ENCODE measurements around the gene TLX3. TPM values are rescaled to one million over a fixed set of nuclear protein-coding genes. Genes with fewer than 3 reads are reported as not detected.
"Not testable (repeated sequence)": the region's sequence is repeated elsewhere in the genome, so short reads cannot be mapped to it uniquely, and the experiment has no call there.

The TLX3 gene
- total RNA-seq, 4 donors from 2014 or later, result not detected

DNA sequence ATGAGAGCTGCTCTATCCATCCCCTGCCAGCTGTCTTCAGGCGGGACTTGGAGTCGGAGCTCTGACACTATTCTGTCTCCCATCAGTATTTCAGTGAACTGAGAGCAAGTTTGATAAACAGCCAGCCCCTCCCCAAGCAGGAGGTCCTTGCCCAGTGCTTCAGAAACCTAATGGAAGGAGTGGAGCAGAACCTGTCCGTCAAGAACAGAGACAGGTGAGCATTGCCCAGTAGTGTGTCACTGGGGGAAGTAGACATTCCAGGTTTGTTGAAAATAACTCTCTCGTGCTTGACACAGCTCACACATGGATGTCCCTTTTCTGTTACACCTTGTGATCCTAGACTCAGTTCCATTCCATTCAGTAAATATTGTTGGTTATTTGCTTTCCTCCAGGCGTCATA, 13.2 kb upstream of the TLX3 start:
- WGBS, 2 donors, result 81 to 83% methylated on average over 5 of the region's 5 CpGs
- TF ChIP-seq, protein P1, sequence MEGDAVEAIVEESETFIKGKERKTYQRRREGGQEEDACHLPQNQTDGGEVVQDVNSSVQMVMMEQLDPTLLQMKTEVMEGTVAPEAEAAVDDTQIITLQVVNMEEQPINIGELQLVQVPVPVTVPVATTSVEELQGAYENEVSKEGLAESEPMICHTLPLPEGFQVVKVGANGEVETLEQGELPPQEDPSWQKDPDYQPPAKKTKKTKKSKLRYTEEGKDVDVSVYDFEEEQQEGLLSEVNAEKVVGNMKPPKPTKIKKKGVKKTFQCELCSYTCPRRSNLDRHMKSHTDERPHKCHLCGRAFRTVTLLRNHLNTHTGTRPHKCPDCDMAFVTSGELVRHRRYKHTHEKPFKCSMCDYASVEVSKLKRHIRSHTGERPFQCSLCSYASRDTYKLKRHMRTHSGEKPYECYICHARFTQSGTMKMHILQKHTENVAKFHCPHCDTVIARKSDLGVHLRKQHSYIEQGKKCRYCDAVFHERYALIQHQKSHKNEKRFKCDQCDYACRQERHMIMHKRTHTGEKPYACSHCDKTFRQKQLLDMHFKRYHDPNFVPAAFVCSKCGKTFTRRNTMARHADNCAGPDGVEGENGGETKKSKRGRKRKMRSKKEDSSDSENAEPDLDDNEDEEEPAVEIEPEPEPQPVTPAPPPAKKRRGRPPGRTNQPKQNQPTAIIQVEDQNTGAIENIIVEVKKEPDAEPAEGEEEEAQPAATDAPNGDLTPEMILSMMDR (IDR thresholded peaks at IDR 0.05), result no peak
- TF ChIP-seq POLR2A (IDR thresholded peaks at IDR 0.05), result no peak
- H3K4me3 ChIP-seq (ENCODE audit: low read depth, poor library complexity, severe bottlenecking), result no peak overlapping the region
- intact Hi-C loops (cut with DNase I; ENCODE audit: low total_unique reads), result no loop called here
- DNase-seq (ENCODE audit: low spot score in 2 of 2), result no peak

GRCh38 chr5:171297941-171298340, 11.1 kb upstream of the TLX3 start:
- intact Hi-C loops (cut with DNase I; ENCODE audit: low total_unique reads); H3K4me3 ChIP-seq (ENCODE audit: low read depth, poor library complexity, severe bottlenecking); DNase-seq (ENCODE audit: low spot score in 2 of 2): not testable (repeated sequence)
- 88 to 97% methylated on average over 6 of the region's 6 CpGs for whole genome bisulfite sequencing, 2 donors

DNA sequence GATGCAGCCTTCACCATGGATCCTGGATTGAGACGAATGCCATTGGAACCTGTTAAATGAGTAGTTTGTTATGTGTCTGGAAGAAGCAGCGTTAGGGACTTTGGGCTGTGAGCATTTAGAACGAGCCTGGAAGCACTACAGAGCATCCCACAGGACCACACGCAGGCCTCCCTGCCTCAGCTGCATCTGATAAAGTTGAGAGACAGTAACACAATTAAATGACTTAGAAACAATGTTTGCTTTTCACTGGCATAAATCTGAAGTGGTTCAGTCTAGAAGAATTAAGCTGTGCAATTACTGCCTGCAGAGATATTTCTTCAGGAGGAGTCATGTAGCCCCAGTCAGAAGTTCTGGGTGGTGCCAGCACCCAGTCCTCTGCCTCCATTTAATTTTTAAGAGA, 9.8 kb upstream of the TLX3 start:
- TF ChIP-seq, protein P1 (IDR thresholded peaks at IDR 0.05), result no peak
- no peak for TF ChIP-seq POLR2A (IDR thresholded peaks at IDR 0.05)
- no peak for DNase-seq (ENCODE audit: low spot score in 2 of 2)
- H3K4me3 ChIP-seq (ENCODE audit: low read depth, poor library complexity, severe bottlenecking), result no peak overlapping the region
- intact Hi-C loops (cut with DNase I; ENCODE audit: low total_unique reads), result no loop called here
- 80 to 86% methylated on average over 4 of the region's 4 CpGs for WGBS, 2 donors

DNA sequence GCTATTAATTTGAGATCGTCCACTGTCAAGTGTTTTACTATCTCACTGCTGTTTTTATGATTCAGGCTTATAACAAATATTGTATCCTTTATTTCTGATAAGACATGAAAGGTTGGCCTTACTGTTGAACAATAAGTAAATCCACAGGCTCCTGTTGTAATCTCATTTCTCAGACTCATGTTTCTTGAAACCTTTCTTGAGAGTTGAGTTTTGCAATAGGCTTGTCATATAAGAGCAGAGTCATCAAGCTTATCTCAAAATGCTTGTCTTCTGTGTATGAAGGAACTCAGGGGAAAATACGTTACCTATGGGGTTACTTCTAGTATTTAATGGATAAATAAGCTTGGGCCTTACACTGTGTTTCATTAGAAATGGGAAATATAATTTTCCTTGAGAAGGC, 9.2 kb upstream of the TLX3 start:
- intact Hi-C loops (cut with DNase I; ENCODE audit: low total_unique reads), result no loop called here
- DNase-seq (ENCODE audit: low spot score in 2 of 2), result no peak
- 90 to 93% methylated on average over 2 of the region's 2 CpGs for WGBS, 2 donors
- TF ChIP-seq POLR2A (IDR thresholded peaks at IDR 0.05), result no peak
- TF ChIP-seq, protein P1 (IDR thresholded peaks at IDR 0.05), result no peak
- H3K4me3 ChIP-seq (ENCODE audit: low read depth, poor library complexity, severe bottlenecking), result no peak overlapping the region

DNA sequence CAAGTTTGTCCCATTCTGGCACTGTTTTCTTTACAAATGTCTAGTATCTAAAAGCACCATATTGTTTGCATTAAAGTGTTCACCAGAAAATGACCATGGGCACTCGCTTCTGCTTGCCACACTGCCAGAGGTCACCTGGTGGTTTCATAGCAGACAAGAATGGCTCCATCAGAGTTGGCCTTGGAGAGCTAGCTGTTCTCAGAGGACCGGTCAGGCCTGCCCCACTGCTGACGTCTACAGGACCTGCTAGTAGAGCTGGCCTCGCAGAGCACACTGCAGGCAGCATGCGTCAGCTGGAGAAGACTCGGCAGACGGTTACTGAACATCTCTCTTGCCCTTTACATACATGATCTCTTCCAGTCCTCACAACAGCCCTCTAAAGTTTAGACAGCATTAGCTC, 8.7 kb upstream of the TLX3 start:
- intact Hi-C loops (cut with DNase I; ENCODE audit: low total_unique reads), result no loop called here
- peak in 1 of 2 donors; percentile 29 for DNase-seq (ENCODE audit: low spot score in 2 of 2)
- TF ChIP-seq POLR2A (IDR thresholded peaks at IDR 0.05), result no peak
- TF ChIP-seq, protein P1 (IDR thresholded peaks at IDR 0.05), result no peak
- WGBS, 2 donors, result 91 to 92% methylated on average over 7 of the region's 7 CpGs
- no peak overlapping the region for H3K4me3 ChIP-seq (ENCODE audit: low read depth, poor library complexity, severe bottlenecking)

- peak in 1 of 2 donors; percentile 50 for DNase-seq (ENCODE audit: low spot score in 2 of 2)
- WGBS, 2 donors, result 8 to 20% methylated on average over 6 of the region's 6 CpGs
- intact Hi-C loops (cut with DNase I; ENCODE audit: low total_unique reads), result no loop called here
- H3K4me3 ChIP-seq (ENCODE audit: low read depth, poor library complexity, severe bottlenecking), result no peak overlapping the region
- TF ChIP-seq, protein P1 (IDR thresholded peaks at IDR 0.05), result no peak
- TF ChIP-seq POLR2A (IDR thresholded peaks at IDR 0.05), result no peak
Observed at GRCh38 chr5:171306166-171306565, 2.9 kb upstream of the TLX3 start.

Measured in lower leg skin (tissue), 4 donors.